GM12878 (cell line): ENCODE data around the gene ZNF121.

Experiments used
- BRCA1 ChIP-seq: IDR thresholded peaks from 2 replicates; pipeline ENCODE4 v1.6.1; 2011; ENCODE audit warnings: low read depth, low read length, improper control_type of control experiment
- EZH2 ChIP-seq: IDR thresholded peaks from 2 replicates; pipeline ENCODE4 v1.6.1; 2012; ENCODE audit warnings: low read depth, mild to moderate bottlenecking, control low read depth, inconsistent platforms, low read length, borderline replicate concordance; ENCODE audit not compliant: control insufficient read depth
- NR2C2 ChIP-seq: IDR thresholded peaks from 2 replicates; pipeline ENCODE4 v1.6.1; 2011; ENCODE audit warnings: borderline replicate concordance, low read depth; ENCODE audit not compliant: control insufficient read depth, insufficient read length
- SUPT20H ChIP-seq: IDR thresholded peaks from 2 replicates; pipeline ENCODE4 v1.6.1; 2011; ENCODE audit warnings: low read depth, mild to moderate bottlenecking, low read length, moderate library complexity, borderline replicate concordance; ENCODE audit not compliant: control insufficient read depth

GRCh38 chr19:9627856-9628255 lies 43.6 kb upstream of the ZNF121 start:
- TF ChIP-seq EZH2 (no peak), SUPT20H (no peak), NR2C2 (no peak), BRCA1 (no peak)
